Nephron (organoid): ENCODE measurements around the gene NUF2.

Experiments used
- H3K27ac Mint-ChIP-seq, 3 experiments: 2 replicates each; pipeline ENCODE4 v1.8.0; 2020; ENCODE audit warnings: mixed read lengths in 3 of 3, mild to moderate bottlenecking in 2 of 3, moderate library complexity in 1 of 3
- H3K27me3 Mint-ChIP-seq: 2 replicates; pipeline ENCODE4 v1.8.0; 2021; ENCODE audit warnings: low read depth, mild to moderate bottlenecking, moderate library complexity, mixed read lengths
- H3K36me3 Mint-ChIP-seq: 2 replicates; pipeline ENCODE4 v1.8.0; 2020; ENCODE audit warnings: low read depth, mixed read lengths
- H3K4me1 Mint-ChIP-seq: 2 replicates; pipeline ENCODE4 v1.8.0; 2020; ENCODE audit warnings: mixed read lengths
- H3K4me3 Mint-ChIP-seq, 3 experiments: 2 replicates each; pipeline ENCODE4 v1.8.0; 2020; ENCODE audit warnings: mild to moderate bottlenecking in 3 of 3, mixed read lengths in 3 of 3, moderate library complexity in 2 of 3
- H3K9me3 Mint-ChIP-seq: 2 replicates; pipeline ENCODE4 v1.8.0; 2020; ENCODE audit warnings: mixed read lengths
- TF ChIP-seq, protein P1 (sequence below), 3 experiments: fragments of 200-600 bp; sonication (generic); IDR thresholded peaks; one replicate each; pipeline ENCODE4 v1.5.0; 2021; ENCODE audit warnings: antibody characterized with exemption in 3 of 3; ENCODE audit not compliant: unreplicated experiment in 3 of 3

The NUF2 gene

DNA sequence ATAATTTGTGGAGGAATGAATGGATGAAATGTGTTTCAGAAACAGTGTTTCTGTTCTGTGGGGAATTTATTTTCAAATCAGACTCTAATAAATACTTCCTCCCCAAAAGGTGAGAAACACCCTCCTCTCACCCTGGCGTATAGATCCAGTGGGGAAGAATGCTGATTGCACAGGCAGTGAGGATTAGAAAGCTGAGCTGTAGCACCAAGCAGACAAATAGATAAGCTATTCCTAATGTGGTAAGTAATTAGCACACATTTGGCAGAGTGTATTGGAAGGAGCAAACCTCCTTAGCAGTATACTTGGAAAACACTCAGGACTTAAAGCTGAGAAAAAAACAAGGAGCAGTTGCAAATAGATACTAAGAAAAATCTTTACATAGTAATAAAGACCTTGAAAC, 50.8 kb downstream of the NUF2 start:
- no peak overlapping the region for H3K4me3 Mint-ChIP-seq
- TF ChIP-seq, protein P1, sequence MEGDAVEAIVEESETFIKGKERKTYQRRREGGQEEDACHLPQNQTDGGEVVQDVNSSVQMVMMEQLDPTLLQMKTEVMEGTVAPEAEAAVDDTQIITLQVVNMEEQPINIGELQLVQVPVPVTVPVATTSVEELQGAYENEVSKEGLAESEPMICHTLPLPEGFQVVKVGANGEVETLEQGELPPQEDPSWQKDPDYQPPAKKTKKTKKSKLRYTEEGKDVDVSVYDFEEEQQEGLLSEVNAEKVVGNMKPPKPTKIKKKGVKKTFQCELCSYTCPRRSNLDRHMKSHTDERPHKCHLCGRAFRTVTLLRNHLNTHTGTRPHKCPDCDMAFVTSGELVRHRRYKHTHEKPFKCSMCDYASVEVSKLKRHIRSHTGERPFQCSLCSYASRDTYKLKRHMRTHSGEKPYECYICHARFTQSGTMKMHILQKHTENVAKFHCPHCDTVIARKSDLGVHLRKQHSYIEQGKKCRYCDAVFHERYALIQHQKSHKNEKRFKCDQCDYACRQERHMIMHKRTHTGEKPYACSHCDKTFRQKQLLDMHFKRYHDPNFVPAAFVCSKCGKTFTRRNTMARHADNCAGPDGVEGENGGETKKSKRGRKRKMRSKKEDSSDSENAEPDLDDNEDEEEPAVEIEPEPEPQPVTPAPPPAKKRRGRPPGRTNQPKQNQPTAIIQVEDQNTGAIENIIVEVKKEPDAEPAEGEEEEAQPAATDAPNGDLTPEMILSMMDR (IDR thresholded peaks at IDR 0.05; ENCODE audit: unreplicated experiment in 3 of 3), result no peak

DNA sequence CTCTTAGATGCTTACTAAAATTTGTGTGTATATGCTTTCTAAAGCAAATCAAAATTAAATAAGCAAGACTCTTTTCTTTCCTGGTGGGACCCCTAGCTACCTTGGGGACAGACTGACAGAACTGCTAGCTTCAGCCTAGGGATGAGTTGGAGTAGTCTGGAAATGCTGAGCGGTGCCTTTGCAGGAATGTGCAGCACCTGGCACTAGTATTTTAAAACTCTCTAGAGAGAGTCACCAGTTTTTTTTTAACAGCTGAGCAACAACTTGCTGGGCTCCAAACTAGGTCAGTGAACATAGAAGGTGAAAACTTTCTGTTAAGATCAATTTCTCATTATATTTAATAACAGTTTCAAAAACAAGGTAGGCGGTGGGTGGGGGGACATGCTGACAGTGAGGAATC, 56.8 kb downstream of the NUF2 start:
- H3K9me3 Mint-ChIP-seq, result no peaks in the 10 kb centered on the region
- H3K4me3 Mint-ChIP-seq, result no peak overlapping the region
- H3K27me3 Mint-ChIP-seq, result peaks cover 4% of the 10 kb centered on the region
- H3K27ac Mint-ChIP-seq, result no peak overlapping the region
- TF ChIP-seq, protein P1 (IDR thresholded peaks at IDR 0.05; ENCODE audit: unreplicated experiment in 3 of 3), result no peak
- peaks cover 6% of the 10 kb centered on the region for H3K4me1 Mint-ChIP-seq
- no peaks in the 10 kb centered on the region for H3K36me3 Mint-ChIP-seq

More for the DNA sequence above, 50.8 kb downstream of the NUF2 start:
- Mint-ChIP-seq H3K4me1 (no peaks in the 10 kb centered on the region), H3K9me3 (no peaks in the 10 kb centered on the region), H3K27me3 (no peaks in the 10 kb centered on the region), H3K36me3 (no peaks in the 10 kb centered on the region), H3K27ac (no peak overlapping the region)

DNA sequence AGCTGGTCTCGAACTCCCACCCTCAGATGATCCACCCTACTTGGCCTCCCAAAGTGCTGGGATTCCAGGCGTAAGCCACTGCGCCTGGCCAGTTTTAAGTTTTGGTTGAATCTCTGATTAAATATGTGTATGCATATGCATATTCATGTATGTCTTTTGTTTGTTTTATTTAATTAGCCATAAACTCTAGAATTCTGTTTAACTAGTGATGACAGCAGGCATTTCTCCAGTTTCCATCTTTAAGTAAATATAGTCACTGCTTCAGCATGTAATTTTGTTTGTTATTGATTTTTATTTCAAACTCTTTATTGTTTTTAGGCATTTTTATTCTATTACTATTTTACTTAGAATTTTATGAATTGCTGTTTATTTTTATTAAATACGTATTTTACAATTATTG, 58.0 kb downstream of the NUF2 start:
- peaks cover 4% of the 10 kb centered on the region for H3K27me3 Mint-ChIP-seq
- no peak overlapping the region for H3K4me3 Mint-ChIP-seq
- TF ChIP-seq, protein P1 (IDR thresholded peaks at IDR 0.05; ENCODE audit: unreplicated experiment in 3 of 3), result no peak
- H3K36me3 Mint-ChIP-seq, result no peaks in the 10 kb centered on the region
- no peak overlapping the region for H3K27ac Mint-ChIP-seq
- peaks cover 6% of the 10 kb centered on the region for H3K4me1 Mint-ChIP-seq
- no peaks in the 10 kb centered on the region for H3K9me3 Mint-ChIP-seq

DNA sequence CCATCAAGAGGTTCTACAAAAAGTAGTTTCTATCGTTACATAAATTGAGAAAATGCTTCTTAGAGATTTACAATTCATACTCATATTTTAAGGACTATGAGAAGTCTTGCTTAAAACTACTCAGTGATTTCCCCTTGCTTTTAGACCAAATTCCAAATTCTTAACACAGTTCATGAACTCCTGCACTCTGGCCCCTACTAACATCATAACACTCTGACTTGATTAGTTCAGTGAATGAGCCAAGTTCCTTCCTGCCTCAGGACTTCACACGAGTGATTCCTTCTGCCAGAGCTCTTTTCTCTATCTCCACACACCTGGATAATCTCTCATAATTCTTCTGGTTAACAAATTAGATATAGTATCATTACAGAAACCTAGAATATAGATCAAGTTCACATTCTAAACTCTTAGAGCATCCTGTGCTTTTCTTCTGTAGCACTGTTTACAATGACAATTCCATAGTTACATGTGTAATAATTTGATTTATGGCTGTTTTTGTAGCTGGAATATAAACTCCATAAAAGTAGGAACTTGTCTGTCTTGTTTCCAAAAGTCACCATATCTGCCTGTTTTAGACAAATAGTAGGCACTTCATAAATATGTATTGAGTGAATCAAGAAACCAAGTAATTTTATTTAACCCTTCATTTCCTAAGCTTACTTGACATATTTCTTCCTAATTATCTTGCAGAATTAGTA, 59.9 kb downstream of the NUF2 start:
- Mint-ChIP-seq H3K27ac (peak overlapping the region in 2 of 3 experiments; percentile 19 to 34), H3K27me3 (peaks cover 4% of the 10 kb centered on the region), H3K4me3 (no peak overlapping the region), H3K9me3 (no peaks in the 10 kb centered on the region), H3K36me3 (no peaks in the 10 kb centered on the region), H3K4me1 (peaks cover 6% of the 10 kb centered on the region)
- TF ChIP-seq, protein P1 (IDR thresholded peaks at IDR 0.05; ENCODE audit: unreplicated experiment in 3 of 3), result no peak

DNA sequence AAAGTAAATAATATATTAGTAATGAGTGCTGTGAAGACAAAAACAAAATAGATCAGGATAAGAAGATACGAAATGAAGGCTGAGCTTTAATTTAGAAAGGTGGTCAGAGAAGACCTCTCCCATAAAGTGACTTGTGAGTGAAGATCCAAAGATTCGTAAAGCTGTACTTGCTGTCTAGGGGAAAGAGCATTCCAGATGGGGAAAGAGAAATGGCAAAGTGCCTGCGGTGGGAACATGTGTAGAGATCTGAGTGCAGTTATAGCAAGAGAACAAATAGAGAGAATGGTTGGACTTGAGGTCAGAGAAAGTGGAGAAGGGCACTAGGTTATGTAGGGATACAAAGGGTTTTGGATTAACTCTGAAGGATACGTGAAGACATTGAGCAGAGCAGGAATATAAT, 60.6 kb downstream of the NUF2 start:
- peaks cover 4% of the 10 kb centered on the region for H3K27me3 Mint-ChIP-seq
- no peaks in the 10 kb centered on the region for H3K36me3 Mint-ChIP-seq
- TF ChIP-seq, protein P1 (IDR thresholded peaks at IDR 0.05; ENCODE audit: unreplicated experiment in 3 of 3), result no peak
- H3K4me1 Mint-ChIP-seq, result peaks cover 6% of the 10 kb centered on the region
- H3K27ac Mint-ChIP-seq, result no peak overlapping the region
- no peaks in the 10 kb centered on the region for H3K9me3 Mint-ChIP-seq
- no peak overlapping the region for H3K4me3 Mint-ChIP-seq

DNA sequence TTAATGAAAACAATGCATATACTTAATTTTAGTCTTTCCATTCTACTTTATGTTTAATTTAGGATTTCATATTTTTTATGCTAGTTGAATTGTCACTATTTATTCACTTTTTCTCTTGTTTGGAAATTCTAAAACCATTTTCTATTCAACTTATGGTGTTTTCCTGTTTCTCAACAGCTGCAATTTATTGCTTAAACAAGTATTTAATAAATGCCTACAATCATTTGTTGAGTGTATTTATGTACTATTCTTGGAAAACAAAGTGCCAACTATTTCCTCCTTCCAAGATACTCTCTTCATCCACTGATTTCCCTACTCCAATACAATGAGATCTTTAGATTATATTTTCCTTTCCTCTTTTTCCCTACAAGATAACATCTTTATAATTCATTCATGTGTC, 65.4 kb downstream of the NUF2 start:
- Mint-ChIP-seq H3K9me3 (no peaks in the 10 kb centered on the region), H3K27me3 (peaks cover 4% of the 10 kb centered on the region), H3K4me1 (no peaks in the 10 kb centered on the region), H3K4me3 (no peak overlapping the region), H3K36me3 (no peaks in the 10 kb centered on the region), H3K27ac (no peak overlapping the region)
- TF ChIP-seq, protein P1 (IDR thresholded peaks at IDR 0.05; ENCODE audit: unreplicated experiment in 3 of 3), result no peak
